GM19351 (cell line): ENCODE results near the gene NCK2.

ENCODE experiments used
- ATAC-seq: cut with Tn5 transposase; IDR thresholded peaks from one replicate; pipeline ENCODE4 v1.9.1; 2021; ENCODE audit warnings: mild to moderate bottlenecking, moderate library complexity; ENCODE audit not compliant: unreplicated experiment

The NCK2 gene

DNA sequence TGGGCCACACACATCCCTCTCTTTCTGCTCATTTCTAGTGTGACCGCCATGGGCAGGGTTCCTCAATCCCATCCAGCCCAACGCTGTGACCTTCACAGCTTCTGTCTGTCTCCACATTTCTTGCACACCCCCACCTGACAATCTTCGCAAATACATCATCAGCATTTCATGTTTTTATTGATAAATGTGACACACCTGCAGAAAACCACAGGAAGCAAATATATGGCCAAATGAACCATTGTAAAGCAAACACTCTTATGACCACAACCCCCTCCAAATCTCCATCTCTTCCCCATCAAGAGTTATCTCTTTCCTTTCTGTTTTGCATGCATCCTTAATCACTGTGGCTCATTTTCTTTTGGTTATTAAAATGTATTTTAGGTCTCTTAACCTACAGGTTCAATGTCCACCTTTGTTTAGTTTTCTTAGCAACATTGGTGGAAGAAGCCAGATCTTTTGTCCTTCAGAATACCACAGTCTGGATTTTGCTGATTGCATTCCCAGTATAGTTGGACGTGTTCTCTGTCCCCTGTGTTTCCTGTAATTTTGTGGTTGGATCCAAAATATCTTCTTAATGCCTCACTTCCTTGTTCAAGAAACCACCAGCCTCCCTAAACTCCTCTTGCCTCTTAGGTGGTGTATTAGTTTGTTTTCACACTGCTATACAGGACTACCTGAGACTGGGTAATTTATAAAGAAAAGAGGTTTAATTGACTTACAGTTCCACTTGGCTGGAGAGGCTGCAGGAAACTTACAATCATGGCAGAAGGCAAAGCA is 9.8 kb upstream of the NCK2 start:
- no peak for ATAC-seq

- ATAC-seq, result no peak
Measured at GRCh38 chr2:105736145-105736544, 8.6 kb upstream of the NCK2 start.

- ATAC-seq, result no peak
Measured at GRCh38 chr2:105737980-105738657, 6.6 kb upstream of the NCK2 start.

GRCh38 chr2:105738658-105739241 is 6.0 kb upstream of the NCK2 start:
- no peak for ATAC-seq

DNA sequence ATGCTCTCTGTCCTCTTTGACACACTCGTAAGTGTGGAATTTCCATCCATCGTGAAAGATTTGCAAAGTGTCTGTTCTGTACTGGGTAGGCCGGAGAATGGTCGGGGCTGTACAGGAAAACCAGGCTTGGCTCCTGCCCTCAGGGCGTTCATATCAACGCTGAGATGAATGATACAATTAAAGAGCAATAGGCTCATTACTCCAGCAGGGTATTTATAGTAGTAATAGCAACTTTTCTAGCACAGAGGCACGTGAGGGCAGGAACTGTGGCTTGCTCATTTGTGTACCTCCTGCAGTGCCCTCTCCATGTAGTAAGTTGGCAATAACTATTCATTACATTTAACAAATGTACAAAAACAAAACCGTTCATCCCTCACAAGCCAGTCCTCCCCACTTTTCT is 5.3 kb upstream of the NCK2 start:
- ATAC-seq, result no peak

DNA sequence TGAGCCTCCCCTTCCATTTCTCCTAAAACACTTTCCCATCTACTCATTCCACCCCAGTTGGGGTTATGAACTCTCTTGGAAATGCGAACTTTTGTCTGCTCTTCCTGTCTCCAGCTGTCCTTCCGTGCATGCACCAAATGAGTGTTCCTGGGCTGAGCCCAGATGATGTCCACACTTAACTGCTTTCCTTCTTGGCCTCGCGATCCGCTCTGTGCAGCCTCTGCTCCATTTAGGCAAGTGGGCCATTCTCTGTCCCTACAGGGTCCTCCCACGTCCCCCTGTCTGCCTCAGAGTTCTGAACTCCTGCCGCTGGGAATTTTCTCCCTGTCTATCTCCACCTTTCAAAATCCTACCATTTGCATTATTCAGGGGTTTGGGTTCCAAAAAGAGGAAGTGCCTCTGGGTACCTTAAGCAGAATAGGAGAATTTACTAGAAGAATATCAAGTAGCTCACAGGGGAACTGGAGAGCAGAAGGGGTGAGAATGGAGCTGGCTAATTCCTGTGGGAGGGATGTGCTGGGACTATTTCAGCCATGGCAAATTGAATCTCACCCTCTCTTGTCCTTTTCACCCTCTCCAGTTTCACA is 4.7 kb upstream of the NCK2 start:
- ATAC-seq, result no peak

DNA sequence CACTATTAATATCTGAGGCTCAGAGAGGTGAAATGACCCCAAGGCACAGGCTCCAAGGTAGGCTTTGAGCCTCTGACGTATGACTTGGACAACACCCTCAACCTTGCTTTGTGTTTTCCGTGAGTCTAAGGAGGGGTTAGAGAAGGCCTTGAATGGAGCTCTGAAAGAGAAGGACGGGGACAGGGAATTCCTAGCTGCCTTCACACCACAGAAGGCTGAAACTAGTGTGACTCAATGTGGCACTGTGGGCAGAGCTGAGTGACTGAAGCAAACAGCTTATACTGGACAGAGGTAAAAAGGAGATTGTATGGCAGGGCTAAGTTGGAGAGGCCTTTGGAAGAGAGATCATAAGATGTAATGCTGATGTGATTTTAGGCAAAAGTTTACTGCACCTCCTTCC is 3.5 kb upstream of the NCK2 start:
- no peak for ATAC-seq

DNA sequence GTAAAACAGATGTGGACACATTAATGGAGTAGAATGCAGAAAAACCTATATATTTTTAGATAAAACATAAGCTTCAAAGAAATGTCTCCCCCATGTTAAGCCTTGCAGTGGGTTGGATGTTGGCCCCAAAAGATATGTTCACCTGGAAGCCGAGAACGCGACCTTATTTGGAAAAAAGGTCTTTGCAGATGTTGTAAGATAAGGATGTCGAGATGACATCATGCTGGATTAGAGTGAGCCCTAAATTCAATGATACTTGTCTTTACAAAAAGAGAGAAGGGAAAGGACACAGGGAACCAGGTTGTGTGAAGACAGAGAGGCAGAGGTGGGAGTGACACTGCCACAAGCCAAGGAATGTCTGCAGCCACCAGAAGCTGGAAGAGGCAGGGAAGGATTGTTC is 3.1 kb upstream of the NCK2 start:
- no peak for ATAC-seq

DNA sequence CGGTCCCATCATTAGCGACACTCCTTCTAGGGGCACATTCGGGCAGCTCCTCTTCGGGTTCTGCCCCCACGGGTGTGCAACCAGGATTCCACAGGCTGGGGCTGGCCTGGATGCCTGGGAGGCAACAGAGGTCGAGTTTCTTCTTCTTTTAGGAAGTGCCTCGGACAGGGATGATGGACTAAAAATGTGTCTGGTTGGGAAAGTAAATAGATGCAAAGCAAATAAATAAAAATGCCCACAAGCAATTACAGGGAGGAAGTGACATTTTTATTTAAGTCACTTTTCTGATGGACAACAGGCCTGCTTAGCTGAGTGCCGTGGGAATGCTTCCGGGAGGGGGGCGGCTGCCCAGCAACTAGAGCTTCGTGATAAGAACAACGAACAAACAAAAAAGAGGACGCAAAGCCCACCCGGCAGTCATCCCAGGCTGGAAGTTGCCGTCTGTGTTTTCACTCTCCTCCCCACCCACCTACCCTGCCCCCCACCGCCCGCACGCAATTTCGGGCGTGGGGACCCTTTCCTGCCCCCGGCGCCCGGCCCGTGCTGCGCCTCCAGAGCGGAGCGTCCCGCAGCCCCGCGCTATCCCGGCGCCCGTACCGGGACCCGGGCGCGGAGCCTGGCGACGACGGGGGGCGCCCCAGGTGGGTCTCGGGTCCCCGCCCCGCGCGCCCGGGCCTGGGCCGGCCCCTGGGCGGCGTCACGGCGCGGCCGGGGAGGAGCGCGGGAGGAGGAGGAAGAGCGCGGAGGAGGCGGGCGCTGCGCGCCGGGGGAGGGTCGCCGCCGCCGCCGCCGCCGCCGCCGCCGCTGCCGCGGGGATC is 412 bp upstream of the NCK2 start:
- peak; percentile 75 for ATAC-seq

- ATAC-seq, result peak; percentile 38
Measured at GRCh38 chr2:105746177-105747080, 1.7 kb downstream of the NCK2 start.

DNA sequence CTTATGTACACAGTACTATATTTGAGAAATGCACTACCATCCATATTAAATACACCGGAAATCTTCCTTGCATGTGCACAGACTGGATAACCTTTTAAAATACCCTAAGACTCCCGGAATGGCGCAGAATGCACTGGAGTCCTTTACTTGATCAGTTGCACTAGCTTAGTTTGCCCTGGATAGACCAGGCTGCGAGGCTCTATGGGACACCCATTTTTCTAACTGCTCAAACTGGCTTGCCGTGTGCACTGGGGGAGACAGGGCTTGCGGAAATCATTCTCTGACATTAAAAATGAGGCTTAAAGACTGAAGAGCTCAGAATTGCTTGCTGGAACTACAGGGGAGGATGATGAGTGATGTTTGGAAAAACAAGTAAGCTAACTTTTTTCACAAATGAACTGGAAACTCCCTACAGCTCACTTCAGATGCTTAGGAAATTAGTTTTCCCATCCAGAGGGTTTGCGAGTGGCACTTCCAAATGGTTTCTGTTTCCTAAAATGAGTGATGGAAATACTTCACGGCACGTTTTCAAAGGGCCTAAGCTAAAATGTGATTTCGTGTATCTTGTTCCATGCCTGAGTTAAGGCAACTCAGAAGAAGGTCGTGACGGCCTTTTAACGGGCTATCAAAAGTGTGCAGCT is 2.7 kb downstream of the NCK2 start:
- ATAC-seq, result no peak

- no peak for ATAC-seq
Measured at GRCh38 chr2:105747991-105748390, 3.3 kb downstream of the NCK2 start.

GRCh38 chr2:105748566-105748965 is 3.9 kb downstream of the NCK2 start:
- ATAC-seq, result no peak

- ATAC-seq, result no peak
Measured at GRCh38 chr2:105749583-105750400, 5.1 kb downstream of the NCK2 start.

- ATAC-seq, result no peak
Measured at GRCh38 chr2:105750735-105751134, 6.0 kb downstream of the NCK2 start.

- ATAC-seq, result no peak
Measured at GRCh38 chr2:105751272-105751671, 6.6 kb downstream of the NCK2 start.

- no peak for ATAC-seq
Measured at GRCh38 chr2:105752691-105753358, 8.1 kb downstream of the NCK2 start.

GRCh38 chr2:105753380-105753779 is 8.7 kb downstream of the NCK2 start:
- ATAC-seq, result no peak
